Esophagus muscularis mucosa (tissue), 3 donors: ENCODE measurements around the gene NKAIN2.

Experiments
- CTCF ChIP-seq, 3 experiments: fragments of 200-600 bp in 2 of 3; fragments of 450-650 bp in 1 of 3; sonication (generic) in 2 of 3; IDR thresholded peaks; one replicate each; pipeline ENCODE4 v1.5.1; 2017 to 2019; ENCODE audit warnings: antibody characterized with exemption in 3 of 3, mild to moderate bottlenecking in 2 of 3, moderate library complexity in 1 of 3
- POLR2A ChIP-seq: fragments of 450-650 bp; IDR thresholded peaks from one replicate; pipeline ENCODE4 v1.6.1; 2017; ENCODE audit warnings: antibody characterized with exemption, moderate library complexity, mild to moderate bottlenecking, low read depth
- POLR2AphosphoS5 ChIP-seq, 2 donors: sonication (generic); formaldehyde crosslinking; IDR thresholded peaks; one replicate each; pipeline ENCODE4 v1.6.1; 2017; ENCODE audit warnings: antibody characterized with exemption in 2 of 2

- TF ChIP-seq POLR2A, result no peak
- TF ChIP-seq CTCF (IDR thresholded peaks at IDR 0.05), result no peak
- no peak for TF ChIP-seq POLR2AphosphoS5 (IDR thresholded peaks at IDR 0.05)
Measured at GRCh38 chr6:123850555-123850954, 46.9 kb downstream of the NKAIN2 start.
